ENCODE data around the gene TNPO2.

GRCh38 chr19:12695096-12695495 is 28.6 kb downstream of the TNPO2 start:
- no peak for TF ChIP-seq CTCF (conservative IDR thresholded peaks at IDR 0.05; ENCODE audit: low read length)
- no peak for TF ChIP-seq EZH2phosphoT487 (IDR thresholded peaks at IDR 0.05; ENCODE audit: borderline replicate concordance)
